ENCODE measurements around the gene CHSY3. TPM values are rescaled to one million over a fixed set of nuclear protein-coding genes. Genes with fewer than 3 reads are reported as not detected.

Gene CHSY3
- total and polyA plus RNA-seq, 4 donors: 0.40 to 7.7 (median 2.1) TPM

DNA sequence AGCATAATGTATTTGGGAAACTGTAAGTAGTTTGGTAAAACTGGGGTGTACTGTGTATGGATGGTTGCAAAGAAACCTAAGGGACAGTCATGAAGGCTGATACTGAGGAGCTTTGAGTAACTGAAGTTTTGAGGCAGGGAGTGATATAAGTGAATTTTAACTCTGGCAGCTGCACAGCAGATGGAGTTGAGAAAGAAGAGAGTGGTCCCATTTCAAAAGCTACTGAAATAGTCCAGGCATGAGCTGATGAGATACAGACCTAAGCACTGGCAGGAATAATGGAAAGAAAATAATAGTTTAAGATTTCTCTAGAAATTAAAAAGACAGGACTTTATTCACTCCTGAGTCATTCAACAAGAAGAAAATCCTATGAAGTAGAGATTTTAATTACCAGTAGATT, 232.0 kb downstream of the CHSY3 start:
- no peak for DNase-seq (ENCODE audit: low spot score)
- H3K9me3 ChIP-seq (ENCODE audit: control insufficient read depth in 4 of 4, low read length in 3 of 4): no peaks in the 10 kb centered on the region

GRCh38 chr5:130137681-130138080, 233.4 kb downstream of the CHSY3 start:
- TF ChIP-seq FOXA2 (IDR thresholded peaks at IDR 0.05) (no peak), SP1 (IDR thresholded peaks at IDR 0.05) (no peak)
- WGBS: 59% methylated on average over 1 of the region's 1 CpG
- Histone ChIP-seq H3K4me3 (ENCODE audit: low read depth in 1 of 3, low read length in 3 of 3) (no peak overlapping the region), H3K4me1 (ENCODE audit: control insufficient read depth in 4 of 4, insufficient read depth in 4 of 4, low read length in 3 of 4) (no peaks in the 10 kb centered on the region), H3K9me3 (ENCODE audit: control insufficient read depth in 4 of 4, low read length in 3 of 4) (no peaks in the 10 kb centered on the region), H3K27ac (ENCODE audit: low read depth in 1 of 2, low read length in 2 of 2) (no peak overlapping the region), H3K27me3 (ENCODE audit: control insufficient read depth in 4 of 4, insufficient read depth in 4 of 4, low read length in 3 of 4) (no peaks in the 10 kb centered on the region), H3K36me3 (ENCODE audit: control insufficient read depth in 4 of 4, insufficient read depth in 3 of 4, low read depth in 1 of 4, low read length in 3 of 4) (no peaks in the 10 kb centered on the region), H3K9ac (ENCODE audit: low read depth in 1 of 2, low read length in 2 of 2) (no peak overlapping the region)
- no peak for DNase-seq (ENCODE audit: low spot score)

More for the DNA sequence above, 232.0 kb downstream of the CHSY3 start:
- TF ChIP-seq, protein P1, sequence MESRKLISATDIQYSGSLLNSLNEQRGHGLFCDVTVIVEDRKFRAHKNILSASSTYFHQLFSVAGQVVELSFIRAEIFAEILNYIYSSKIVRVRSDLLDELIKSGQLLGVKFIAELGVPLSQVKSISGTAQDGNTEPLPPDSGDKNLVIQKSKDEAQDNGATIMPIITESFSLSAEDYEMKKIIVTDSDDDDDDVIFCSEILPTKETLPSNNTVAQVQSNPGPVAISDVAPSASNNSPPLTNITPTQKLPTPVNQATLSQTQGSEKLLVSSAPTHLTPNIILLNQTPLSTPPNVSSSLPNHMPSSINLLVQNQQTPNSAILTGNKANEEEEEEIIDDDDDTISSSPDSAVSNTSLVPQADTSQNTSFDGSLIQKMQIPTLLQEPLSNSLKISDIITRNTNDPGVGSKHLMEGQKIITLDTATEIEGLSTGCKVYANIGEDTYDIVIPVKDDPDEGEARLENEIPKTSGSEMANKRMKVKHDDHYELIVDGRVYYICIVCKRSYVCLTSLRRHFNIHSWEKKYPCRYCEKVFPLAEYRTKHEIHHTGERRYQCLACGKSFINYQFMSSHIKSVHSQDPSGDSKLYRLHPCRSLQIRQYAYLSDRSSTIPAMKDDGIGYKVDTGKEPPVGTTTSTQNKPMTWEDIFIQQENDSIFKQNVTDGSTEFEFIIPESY (IDR thresholded peaks at IDR 0.05): no peak
- TF ChIP-seq, protein P2, sequence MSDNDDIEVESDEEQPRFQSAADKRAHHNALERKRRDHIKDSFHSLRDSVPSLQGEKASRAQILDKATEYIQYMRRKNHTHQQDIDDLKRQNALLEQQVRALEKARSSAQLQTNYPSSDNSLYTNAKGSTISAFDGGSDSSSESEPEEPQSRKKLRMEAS (IDR thresholded peaks at IDR 0.05): no peak
- TF ChIP-seq ATF3 (IDR thresholded peaks at IDR 0.05): no peak
- TF ChIP-seq NR2F2 (IDR thresholded peaks at IDR 0.05): no peak
- TF ChIP-seq RXRA (IDR thresholded peaks at IDR 0.05): no peak
- no peaks in the 10 kb centered on the region for H3K36me3 ChIP-seq (ENCODE audit: control insufficient read depth in 4 of 4, insufficient read depth in 3 of 4, low read depth in 1 of 4, low read length in 3 of 4)
- no peak overlapping the region for H3K9ac ChIP-seq (ENCODE audit: low read depth in 1 of 2, low read length in 2 of 2)
- H3K27me3 ChIP-seq (ENCODE audit: control insufficient read depth in 4 of 4, insufficient read depth in 4 of 4, low read length in 3 of 4): no peaks in the 10 kb centered on the region
- H3K4me3 ChIP-seq (ENCODE audit: low read depth in 1 of 3, low read length in 3 of 3): no peak overlapping the region
- H3K4me1 ChIP-seq (ENCODE audit: control insufficient read depth in 4 of 4, insufficient read depth in 4 of 4, low read length in 3 of 4): no peaks in the 10 kb centered on the region
- H3K27ac ChIP-seq (ENCODE audit: low read depth in 1 of 2, low read length in 2 of 2): no peak overlapping the region

DNA sequence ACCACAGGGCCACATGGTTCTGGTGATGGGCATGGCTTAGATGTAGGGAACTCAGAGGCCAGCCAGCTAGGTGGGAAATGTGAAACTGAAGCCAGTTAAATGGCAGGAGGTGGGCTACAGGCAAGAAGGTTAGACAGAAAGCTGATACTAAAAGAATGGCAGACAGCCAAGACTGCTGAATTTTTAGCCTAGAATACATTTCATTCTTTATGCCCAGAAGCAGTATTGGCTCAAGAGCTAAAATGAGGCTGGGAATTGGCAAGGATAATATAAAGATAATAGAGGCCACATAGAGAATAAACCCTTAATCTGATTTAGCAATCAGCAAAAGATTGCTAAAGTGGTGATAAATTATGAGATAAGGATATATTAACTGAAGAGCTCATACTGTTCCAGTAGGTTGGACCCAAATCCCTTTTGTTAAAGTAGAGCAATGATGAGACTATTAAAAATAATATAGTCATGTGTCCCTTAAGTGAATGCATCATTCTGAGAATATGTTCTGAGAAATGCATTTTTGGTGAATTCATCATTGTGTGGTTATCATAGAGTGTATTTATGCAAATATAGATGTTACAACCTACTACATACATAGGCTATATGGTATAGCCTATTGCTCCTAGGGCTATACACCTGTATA, 234.3 kb downstream of the CHSY3 start:
- no peaks in the 10 kb centered on the region for H3K36me3 ChIP-seq (ENCODE audit: control insufficient read depth in 4 of 4, insufficient read depth in 3 of 4, low read depth in 1 of 4, low read length in 3 of 4)
- H3K4me3 ChIP-seq (ENCODE audit: low read depth in 1 of 3, low read length in 3 of 3): no peak overlapping the region
- no peak for DNase-seq (ENCODE audit: low spot score)
- no peaks in the 10 kb centered on the region for H3K9me3 ChIP-seq (ENCODE audit: control insufficient read depth in 4 of 4, low read length in 3 of 4)
- no peaks in the 10 kb centered on the region for H3K27me3 ChIP-seq (ENCODE audit: control insufficient read depth in 4 of 4, insufficient read depth in 4 of 4, low read length in 3 of 4)
- no peak overlapping the region for H3K27ac ChIP-seq (ENCODE audit: low read depth in 1 of 2, low read length in 2 of 2)
- TF ChIP-seq RAD21 (IDR thresholded peaks at IDR 0.05): no peak
- no peak for TF ChIP-seq SP1 (IDR thresholded peaks at IDR 0.05)
- TF ChIP-seq, protein P3, sequence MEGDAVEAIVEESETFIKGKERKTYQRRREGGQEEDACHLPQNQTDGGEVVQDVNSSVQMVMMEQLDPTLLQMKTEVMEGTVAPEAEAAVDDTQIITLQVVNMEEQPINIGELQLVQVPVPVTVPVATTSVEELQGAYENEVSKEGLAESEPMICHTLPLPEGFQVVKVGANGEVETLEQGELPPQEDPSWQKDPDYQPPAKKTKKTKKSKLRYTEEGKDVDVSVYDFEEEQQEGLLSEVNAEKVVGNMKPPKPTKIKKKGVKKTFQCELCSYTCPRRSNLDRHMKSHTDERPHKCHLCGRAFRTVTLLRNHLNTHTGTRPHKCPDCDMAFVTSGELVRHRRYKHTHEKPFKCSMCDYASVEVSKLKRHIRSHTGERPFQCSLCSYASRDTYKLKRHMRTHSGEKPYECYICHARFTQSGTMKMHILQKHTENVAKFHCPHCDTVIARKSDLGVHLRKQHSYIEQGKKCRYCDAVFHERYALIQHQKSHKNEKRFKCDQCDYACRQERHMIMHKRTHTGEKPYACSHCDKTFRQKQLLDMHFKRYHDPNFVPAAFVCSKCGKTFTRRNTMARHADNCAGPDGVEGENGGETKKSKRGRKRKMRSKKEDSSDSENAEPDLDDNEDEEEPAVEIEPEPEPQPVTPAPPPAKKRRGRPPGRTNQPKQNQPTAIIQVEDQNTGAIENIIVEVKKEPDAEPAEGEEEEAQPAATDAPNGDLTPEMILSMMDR (IDR thresholded peaks at IDR 0.05; ENCODE audit: low read depth, low read length, missing input control): no peak
- TF ChIP-seq RXRA (IDR thresholded peaks at IDR 0.05): no peak
- TF ChIP-seq FOXA2 (IDR thresholded peaks at IDR 0.05): no peak
- TF ChIP-seq ATF3 (IDR thresholded peaks at IDR 0.05): no peak
- no peak for TF ChIP-seq JUND (IDR thresholded peaks at IDR 0.05)
- H3K4me1 ChIP-seq (ENCODE audit: control insufficient read depth in 4 of 4, insufficient read depth in 4 of 4, low read length in 3 of 4): no peaks in the 10 kb centered on the region
- H3K9ac ChIP-seq (ENCODE audit: low read depth in 1 of 2, low read length in 2 of 2): no peak overlapping the region

All from liver (tissue), 9 donors.